ENCODE measurements around the gene RNLS. TPM values are rescaled to one million over a fixed set of nuclear protein-coding genes. Genes with fewer than 3 reads are reported as not detected.

RNLS gene
- total and polyA plus RNA-seq, 2 of the 8 experiments (the other 6 are each of a cell fraction or from before 2014, with no cell fraction given), result 7.5 to 12.7 TPM

DNA sequence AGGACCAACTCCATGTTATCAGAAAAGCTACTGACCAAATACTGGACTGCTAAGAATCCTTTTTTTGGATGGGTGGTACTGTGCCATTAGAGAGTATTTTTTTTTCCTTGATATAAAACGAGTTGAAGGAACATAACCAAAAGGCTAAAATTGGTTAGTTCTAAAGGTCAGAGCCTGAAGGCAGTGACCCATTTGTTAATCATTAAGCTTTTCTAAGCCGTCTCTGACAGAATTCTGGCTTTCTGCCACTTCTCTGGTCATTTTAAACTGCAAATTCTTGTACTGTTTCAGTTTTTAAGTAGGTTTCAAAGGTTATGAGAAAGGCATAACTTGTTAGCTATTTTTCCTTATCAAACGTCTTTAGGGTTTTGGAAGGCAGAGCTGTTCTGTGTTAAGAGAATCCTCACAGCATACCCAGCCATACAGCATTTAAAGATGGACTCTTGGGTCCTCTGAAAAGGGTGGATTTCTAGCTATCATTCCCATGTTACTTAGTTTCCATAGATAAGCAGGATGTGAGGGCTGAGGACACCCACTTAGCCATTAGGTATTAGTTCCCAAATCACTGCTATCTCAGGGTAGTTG, 196.8 kb downstream of the RNLS start (continued):
- TF ChIP-seq POU5F1 (IDR thresholded peaks at IDR 0.05; ENCODE audit: low read depth, low read length) (no peak), SAP30 (IDR thresholded peaks at IDR 0.05; ENCODE audit: insufficient read depth, insufficient replicate concordance, low read length) (no peak), MAFK (IDR thresholded peaks at IDR 0.05; ENCODE audit: low read depth, low read length) (no peak)
- TF ChIP-seq, protein P1, sequence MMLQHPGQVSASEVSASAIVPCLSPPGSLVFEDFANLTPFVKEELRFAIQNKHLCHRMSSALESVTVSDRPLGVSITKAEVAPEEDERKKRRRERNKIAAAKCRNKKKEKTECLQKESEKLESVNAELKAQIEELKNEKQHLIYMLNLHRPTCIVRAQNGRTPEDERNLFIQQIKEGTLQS (IDR thresholded peaks at IDR 0.05; ENCODE audit: insufficient read depth, low read depth, low read length), result no peak
